ENCODE measurements around the gene PI4KA.
A peak's percentile ranks its signal among the peaks of the same experiment; 100 is the strongest.

The PI4KA gene

DNA sequence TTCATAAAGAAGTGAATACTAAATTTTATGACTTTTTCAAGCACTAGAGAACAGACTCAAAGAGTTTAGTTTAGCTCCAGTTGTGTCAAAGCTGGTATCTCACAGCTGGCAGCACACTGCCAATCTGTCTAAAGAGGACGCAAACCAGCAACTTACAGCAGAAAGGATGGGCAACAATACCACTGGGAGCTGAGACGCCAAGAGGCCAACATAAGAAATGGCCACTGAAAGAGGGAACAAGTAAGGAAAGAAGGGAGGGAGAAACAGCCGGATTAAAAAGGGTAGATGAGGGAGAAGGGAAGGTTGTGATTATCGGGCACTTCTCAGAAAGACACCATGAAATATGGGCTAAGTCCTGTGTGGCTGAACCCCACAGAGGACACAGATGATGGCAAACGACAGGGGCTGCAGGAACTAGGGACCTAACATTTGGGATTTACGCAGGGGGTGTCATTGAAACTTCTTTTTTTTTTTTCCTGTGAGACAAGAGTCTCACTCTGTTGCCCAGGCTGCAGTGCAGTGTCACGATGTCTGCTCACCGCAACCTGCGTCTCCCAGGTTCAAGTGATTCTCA, 43.0 kb downstream of the PI4KA start:
- DNase-seq (ENCODE audit: low read depth): no peak

DNA sequence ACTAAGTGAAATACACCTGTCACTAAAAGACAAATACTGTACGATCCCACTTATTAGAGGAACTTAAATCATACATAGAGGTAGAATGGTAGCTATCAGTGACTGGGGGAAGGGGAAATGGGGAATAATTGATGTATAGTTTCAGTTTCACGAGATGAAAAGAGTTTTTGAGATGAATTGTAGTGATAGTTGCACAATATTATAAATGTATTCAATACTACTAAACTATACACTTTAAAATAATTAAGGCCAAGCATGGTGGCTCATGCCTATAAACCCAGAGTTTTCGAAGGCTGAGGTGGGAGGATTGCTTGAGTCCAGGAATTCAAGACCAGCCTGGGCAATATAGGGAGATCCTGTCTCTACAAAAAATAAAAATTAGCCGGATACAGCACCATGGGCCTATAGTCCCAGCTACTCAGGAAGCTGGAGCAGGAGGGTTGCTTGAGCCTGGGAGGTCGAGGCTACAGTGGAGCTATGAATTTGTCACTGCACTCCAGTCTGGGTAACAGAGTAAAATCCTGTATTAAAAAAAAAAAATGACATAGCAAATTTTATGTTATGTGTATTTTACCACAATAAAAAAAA, 44.3 kb downstream of the PI4KA start:
- DNase-seq (ENCODE audit: low read depth): no peak

DNA sequence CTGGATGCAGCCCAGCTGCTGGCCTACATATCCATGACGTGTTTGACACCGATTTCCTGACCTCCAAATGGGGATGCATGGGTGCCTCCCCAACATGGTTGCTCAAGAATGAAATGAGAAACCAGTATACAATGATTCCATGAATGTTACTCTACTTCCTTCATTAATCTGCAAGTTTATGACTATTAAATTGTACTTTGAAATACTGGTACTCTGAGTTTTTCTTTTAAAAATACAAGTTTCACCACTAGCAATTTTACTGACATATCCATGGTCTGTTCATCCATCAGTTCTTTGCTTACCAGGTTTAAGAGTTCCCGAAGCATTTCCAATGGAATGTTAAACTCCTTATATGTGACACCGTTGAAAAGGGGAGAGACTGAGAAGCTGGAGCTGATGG, 45.6 kb downstream of the PI4KA start:
- no peak for DNase-seq (ENCODE audit: low read depth)

DNA sequence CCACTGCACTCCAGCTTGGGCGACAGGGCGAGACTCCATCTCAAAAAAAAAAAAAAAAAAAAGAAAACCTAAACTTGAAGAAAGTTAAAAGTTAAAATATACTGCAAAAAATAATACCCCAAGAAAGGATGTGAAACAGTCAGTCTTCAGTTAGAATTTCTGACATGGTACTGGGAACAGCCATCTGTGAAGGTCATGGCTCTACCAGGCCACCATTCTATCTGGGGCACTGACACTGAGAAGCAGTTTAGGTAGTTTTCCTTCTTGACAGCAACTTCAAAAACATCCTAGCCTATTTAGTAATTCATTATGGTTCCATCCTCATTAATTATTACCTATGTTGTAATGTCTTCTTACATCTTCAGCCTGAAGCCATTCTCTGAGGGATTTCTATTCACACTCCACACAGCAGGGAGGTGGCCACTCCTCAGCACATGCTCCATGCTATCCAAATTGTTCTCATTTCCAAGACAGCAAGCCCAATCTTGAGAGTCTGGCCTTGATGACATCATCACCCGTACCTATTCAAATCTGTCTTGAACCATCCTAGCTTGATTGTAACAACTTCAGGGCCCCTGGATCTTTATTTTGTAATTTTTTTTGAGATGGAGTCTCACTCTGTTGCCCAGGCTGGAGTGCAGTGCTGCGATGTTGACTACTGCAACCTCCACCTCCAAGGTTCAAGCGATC, 46.5 kb downstream of the PI4KA start:
- DNase-seq (ENCODE audit: low read depth): no peak

DNA sequence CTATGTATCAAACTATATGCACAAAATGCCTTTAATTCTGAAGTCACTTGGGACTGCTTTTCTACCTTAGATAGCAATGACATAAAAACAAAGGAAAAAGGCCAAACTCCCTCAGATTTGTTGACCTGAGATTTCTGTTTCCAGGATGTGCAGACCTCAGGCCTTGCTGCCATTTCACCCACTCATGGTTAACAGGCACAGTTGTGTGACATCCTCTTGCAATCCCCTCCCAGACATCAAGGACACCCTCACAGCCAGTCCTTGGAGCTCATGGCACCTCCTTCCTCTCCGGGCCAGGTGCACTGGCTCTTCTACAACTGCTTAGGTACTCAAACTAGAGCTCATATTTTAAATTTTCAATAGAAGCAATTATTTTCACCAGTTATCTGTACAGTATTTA, 47.4 kb downstream of the PI4KA start:
- DNase-seq (ENCODE audit: low read depth): no peak

DNA sequence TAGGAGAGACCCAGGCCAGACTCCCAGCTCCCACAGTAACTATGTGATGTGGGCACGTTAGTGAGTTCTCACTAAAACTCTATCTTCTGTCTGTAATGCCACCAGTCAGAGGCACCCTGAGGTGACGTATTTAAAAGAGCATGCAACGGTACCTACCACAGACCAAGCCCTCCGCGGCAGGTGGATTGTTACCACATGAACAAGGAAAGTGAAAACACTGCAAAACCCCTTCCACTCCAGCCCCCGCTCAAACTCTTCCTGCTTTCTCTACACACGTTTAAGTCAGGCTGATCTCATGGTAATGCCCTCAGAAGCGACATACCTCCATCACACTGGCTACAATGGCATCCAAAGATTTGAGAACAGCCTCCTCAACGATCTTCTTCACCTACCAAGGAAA, 48.0 kb downstream of the PI4KA start:
- peak; percentile 4 for DNase-seq (ENCODE audit: low read depth)

DNA sequence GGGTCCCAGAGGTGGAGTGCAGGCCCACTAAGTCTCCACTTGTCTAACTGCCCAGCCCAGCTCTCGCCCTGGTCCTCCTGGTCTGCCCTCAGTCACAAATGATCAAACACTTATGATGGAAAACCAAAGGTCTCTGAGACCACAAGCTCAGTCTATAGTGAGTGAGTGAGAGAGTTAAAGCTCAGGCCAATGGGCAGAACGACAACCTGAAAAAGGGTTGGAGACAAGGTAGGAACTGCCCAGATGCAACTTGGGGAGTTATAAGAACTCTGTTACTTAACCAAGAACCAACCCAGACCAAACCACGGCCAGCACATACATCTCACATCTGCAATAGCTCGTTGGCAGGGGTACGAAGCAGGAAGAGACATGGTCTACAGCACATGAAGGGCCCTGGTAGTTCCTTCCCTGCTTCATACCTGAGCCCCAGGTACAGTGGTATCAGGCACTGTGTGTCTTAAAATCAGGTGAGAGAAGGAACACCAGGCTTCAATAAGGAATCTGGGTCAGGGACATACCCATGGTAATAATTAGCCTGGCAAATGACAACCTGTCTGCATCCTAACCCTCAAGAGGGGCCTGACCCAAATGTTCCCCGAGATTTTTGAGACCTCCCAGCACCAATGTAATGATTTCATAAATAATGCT, 48.9 kb downstream of the PI4KA start:
- no peak for DNase-seq (ENCODE audit: low read depth)

DNA sequence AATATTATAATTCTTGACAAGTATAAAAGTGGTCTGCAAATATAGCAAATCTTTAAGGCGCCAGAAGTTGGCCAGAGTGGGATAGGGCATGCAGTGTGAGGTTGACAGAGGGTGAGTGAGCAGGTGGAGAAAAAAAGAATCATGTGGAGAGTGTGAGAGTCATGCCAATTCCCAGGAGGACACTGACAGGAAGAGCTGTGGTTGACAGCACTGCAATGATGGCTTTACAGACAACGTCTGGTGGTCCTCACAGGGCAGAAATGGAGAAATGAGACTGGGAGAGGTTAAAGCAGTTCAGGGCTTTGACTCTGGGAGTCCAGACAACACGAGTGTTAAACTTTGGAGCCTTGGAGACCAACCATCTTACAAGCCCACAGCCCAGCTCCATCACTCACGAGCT, 49.8 kb downstream of the PI4KA start:
- no peak for DNase-seq (ENCODE audit: low read depth)

DNA sequence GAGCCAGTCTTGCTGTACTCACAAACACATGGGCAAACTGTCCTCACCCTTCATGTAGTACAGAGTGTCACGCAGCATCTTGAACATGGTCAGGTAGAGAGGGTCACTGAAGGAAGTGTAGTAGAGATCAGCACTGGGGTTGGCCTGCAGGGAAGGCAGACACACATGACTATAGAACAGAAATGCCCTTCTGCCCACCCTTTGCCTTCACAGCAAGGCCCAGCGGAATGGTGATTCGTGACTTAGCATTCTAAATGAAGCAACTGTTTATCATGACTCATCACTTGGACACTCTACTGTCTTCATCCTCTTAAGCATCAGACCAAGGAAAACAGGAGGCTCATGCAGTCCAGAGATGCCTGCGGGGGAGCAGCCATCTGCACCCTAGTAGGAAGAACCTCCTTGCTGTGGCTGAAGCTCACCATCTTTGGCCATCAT, 51.3 kb downstream of the PI4KA start:
- DNase-seq (ENCODE audit: low read depth): no peak

DNA sequence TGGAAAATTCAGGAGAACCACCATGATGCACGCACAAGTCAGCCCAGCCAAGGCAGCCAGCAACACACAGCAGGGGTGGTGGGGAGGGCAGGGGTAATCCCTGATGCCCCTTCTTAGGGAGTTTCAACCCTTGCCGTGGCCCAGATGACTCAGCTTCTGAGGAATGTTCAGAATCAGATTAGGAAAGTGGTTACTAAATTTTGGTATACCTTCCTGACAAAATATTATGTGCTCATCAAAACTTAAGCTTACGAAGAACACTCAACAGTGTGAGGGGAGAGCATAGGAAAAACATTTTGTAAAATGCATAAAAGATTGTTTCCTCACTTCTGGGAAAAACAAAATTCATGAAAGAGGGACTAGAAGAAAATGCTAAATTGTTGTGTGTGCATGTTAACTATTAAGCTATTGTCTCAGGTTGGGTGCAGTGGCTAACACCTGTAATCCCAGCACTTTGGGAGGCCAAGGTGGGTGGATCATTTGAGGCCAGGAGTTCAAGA, 52.6 kb downstream of the PI4KA start:
- no peak for DNase-seq (ENCODE audit: low read depth)

DNA sequence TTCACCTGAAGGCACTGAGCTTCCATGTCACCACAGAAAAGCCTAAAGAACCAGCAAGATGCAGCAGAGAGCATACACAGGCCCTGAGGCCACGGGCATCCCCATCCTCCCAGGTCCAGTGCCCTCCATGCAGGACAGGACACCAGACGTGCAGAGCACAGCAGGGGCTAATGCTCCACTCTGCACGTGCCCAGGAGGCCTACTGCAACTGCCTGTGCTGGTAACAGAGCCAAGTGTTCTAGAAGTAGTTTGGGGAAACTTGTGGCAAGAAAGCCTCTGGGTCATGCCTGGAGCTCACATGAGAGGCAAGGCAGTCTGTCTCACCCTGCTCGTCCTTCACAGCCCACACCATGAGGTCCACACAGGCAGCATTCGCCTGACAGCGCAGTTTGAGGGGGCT, 54.0 kb downstream of the PI4KA start:
- DNase-seq (ENCODE audit: low read depth): no peak

DNA sequence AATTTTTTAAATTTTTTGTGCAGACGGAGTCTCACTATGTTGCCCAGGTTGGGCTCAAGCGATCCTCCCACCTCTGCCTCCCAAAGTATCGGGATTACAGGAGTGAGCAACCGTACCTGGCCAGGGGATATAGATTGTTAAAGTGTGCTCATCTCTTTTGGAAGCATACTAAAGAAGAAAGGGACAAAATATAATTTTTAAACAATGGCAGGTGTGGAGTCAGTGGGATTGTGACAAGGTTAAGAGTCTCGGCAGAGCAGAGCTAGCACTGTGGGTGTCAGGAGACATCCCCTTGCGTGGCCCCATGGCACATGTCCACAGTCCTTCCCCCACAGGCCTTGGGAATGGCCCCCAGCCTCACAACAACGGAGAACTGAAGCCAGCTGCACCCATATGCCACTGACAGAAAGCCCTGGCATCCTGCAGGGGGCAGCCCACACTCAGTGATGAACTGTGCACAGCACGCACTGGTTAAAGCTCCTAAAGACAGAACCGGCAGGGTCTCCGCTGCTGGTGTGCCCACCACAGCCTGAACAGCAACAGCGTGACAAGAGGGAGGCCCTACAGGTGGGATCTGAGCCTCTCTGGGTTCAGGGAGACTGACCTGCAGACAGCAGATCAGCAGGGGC, 54.8 kb downstream of the PI4KA start:
- no peak for DNase-seq (ENCODE audit: low read depth)

DNA sequence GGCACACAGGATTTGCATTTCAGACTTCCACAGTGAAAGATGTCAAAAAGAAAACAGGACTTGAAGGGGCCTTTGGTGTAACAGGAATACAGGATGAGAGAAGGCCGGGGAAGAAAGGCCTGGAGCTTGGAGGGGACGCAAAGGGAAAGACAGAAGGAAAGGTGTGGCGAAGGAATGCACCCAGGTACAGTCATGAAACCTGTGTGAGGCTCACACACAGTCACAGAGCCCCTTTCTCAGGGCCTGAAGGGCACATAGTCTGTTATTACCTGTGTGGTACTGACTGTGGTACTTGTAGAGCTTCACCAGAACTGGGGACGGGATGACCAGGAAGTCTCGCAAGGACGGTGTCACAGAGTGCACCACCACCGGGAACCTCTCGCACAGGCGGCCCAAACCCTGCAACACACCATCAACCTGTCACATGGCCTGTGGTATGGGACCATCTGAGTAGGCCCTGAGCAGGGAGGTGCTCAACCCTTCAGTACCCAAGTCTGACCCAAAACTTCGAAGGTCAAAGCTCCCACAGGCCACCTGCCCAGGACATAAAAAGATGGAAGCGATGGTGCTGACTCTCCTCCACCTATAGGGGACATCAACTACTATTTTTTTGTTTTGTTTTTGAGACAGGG, 55.6 kb downstream of the PI4KA start:
- no peak for DNase-seq (ENCODE audit: low read depth)

DNA sequence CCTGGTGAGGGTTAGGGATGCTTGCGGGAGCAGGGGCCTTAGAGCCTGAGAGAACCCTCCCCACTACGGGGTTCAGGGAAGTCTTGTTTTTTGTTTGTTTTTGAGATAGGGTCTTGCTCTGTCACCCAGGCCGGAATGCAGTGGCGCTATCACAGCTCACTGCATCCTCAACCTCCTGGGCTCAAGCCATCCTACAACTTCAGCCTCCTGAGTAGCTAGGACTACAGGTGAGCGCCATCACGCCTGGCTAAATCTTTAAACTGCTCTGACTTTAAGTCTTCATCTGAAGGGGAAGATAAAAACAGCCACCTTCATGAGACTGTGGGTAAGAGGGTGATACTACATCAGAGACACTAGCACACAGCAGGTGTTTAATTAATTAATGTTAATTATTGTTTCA, 56.2 kb downstream of the PI4KA start:
- no peak for DNase-seq (ENCODE audit: low read depth)

DNA sequence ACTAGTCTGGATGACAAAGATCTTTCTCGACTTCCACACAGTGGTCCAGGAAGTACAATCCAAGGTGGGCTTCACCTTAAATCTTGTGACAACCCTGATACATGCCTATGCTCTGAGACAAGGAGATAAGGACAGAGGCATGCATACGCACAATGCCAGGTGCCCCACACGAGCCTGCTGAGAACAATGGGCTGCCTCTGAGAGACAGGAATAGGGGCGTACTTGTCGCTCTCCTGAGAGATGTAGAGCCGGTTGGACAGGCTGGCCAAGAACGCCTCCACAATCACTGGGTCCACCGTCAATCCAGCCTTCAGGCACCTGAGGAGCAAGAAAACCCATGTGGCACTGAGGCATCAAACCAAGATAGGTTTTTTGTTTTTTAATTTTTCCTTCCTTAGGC, 59.2 kb downstream of the PI4KA start:
- DNase-seq (ENCODE audit: low read depth): no peak

DNA sequence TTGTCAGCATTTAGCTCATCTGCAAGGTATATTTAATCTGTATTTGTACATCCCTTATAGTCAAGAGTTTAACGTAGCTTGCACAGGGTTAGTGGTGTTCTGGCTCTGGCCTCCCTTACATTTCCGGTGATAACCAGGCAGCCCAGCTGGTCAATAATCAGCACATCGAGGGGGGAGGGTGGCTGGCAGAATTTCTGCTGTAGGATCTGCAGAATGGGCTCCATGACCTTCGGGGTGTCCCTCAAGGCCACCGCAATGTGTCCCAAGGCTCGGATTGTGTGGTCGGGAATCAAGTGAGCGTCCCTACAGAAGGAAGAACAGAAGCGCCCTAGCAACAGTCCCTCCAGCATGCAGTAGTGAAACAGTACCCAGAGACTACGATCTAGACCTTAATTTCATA, 59.6 kb downstream of the PI4KA start:
- no peak for DNase-seq (ENCODE audit: low read depth)

DNA sequence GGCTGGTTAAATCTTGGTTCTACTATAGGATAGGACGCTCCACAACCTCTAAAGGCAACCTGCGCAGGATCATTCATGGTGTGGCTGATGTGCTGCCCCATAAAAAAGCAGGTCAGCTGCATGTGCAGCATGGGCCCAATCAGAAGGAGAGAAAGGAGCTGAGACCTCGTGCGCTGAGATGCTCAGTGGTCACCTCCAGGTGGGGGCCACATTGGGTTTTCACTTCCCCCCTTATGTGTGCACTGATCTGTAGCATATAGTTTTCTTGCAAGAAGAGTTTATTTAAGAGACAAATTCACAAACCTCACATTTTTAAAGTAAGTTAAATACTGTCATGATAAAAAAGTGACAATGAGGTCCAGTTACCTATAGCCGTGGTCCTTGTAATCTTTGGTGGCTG, 60.4 kb downstream of the PI4KA start:
- DNase-seq (ENCODE audit: low read depth): no peak

DNA sequence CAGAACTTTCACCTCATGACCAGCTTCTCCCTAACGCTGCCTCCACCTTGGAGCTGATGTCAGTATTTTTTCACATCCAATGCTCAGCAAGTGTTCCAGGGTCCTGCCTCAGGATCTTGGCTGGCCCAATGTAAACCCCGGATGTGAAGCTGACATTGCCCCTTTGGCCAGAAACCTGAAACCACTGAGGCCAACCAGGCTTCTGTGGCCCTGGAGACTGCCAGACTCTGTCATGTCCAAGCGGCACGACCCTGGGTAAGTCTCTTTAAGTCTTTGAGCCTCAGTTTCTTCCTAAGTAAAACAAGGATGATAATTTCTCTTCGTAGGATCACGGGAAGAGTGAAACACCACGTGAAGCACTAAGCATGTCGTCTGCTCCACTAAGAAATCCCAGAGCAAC, 61.9 kb downstream of the PI4KA start:
- no peak for DNase-seq (ENCODE audit: low read depth)

DNA sequence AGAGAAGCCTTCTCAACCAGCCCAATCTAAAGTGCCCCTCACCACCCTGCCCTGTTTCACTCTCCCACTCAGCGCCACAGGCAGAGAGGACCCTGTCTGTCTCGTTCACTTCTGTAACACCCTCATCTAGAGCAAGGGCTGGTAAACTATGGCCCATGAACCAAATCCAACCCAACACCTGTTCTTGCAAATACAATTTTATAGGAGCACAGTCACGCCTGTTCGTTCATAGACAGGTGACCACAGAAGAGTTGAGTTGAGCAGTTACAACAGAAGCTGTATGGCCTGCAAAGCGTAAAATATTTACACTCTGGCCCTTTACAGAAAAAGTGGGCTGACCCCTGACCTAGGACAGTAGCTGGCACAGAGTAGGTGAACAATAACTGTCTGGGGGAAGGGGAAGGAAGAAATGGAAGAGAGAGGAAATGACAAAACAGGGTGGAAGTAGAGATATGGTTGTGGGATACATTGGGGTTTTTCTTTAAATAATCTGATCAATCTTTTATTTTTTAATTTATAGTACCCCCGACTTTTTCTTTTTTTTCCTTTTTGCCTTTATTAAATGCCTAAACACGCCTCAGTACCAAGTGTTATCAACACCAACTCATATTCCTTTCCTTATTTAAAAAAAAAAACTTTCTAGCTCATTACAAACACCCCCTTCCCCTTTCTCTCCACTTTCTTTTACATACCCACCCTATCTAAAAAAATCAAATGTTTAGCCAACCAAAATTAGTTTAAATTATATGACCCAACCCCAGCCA, 63.8 kb downstream of the PI4KA start:
- no peak for DNase-seq (ENCODE audit: low read depth)

DNA sequence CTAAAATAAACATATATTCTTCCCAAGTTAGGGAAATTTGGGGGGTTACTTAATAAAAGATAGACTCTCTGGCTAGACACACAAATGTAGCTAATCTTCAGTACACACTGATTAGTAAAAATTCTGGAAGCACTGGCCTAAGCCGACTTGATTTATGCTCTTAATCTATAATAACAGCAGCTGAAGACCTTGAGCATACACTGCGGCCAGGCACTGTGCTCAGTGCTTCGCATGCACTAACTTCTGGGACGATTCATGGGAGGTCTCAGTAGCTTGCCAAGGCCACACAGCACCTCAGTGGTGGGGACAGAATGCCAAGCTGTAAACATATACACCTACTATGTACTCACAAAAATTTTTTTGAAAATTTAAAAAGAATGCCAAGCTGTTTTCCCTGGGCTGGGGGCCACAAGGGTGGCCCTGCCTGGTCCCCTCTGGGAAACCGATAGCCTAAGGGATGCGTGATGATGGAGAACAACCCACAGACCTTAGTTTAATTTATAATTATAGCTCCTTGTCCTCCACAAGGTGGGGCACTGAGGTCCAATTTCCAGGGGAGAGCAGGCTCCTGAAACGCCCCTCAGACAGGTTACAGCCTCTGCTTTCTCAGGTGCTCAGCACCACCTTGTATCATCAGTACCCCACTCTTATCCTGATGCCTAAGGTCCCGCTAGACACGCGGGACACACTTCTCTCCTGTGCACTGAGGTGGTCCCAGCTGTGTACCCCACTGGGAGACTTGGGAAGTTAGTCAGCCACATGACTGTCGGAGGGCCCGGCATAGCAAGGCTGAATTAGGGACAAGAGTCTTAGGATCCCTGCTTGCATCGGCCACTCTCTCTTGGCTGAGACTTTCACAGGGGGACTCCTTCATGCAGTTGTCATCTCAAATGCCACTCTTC, 64.6 kb downstream of the PI4KA start:
- DNase-seq (ENCODE audit: low read depth): no peak

Data from stimulated activated CD4-positive, alpha-beta T cell treated with anti-CD3 and anti-CD28 coated beads, Interleukin-2, amount 100 ng/mL, for 4 hours (primary cell).